Stomach smooth muscle (tissue), 2 donors: ENCODE data around the gene MYOT.
"Not testable (repeated sequence)": the region's sequence is repeated elsewhere in the genome, so short reads cannot be mapped to it uniquely, and the experiment has no call there.

Experiments
- H3K27ac ChIP-seq: one replicate; pipeline ENCODE4 v1.7.0; 2013; ENCODE audit warnings: mild to moderate bottlenecking, low read length, inconsistent platforms
- H3K27me3 ChIP-seq, 2 donors: one replicate each; pipeline ENCODE4 v1.7.0; 2013; ENCODE audit warnings: low read length in 2 of 2; ENCODE audit not compliant: insufficient read depth in 2 of 2, control insufficient read depth in 1 of 2
- H3K36me3 ChIP-seq, 2 donors: one replicate each; pipeline ENCODE4 v1.7.0; 2013; ENCODE audit warnings: low read length in 2 of 2; ENCODE audit not compliant: control insufficient read depth in 2 of 2, insufficient read depth in 2 of 2
- H3K4me1 ChIP-seq: one replicate; pipeline ENCODE4 v1.7.0; 2013; ENCODE audit warnings: low read length; ENCODE audit not compliant: control insufficient read depth, insufficient read depth
- H3K4me3 ChIP-seq, 2 donors: one replicate each; pipeline ENCODE4 v1.7.0; 2013; ENCODE audit warnings: low read length in 2 of 2
- H3K9ac ChIP-seq, 2 donors: one replicate each; pipeline ENCODE4 v1.7.0; 2013; ENCODE audit warnings: low read length in 2 of 2, mild to moderate bottlenecking in 1 of 2
- H3K9me3 ChIP-seq, 2 donors: one replicate each; pipeline ENCODE4 v1.7.0; 2013; ENCODE audit warnings: low read length in 2 of 2; ENCODE audit not compliant: control insufficient read depth in 2 of 2
- donor health status: healthy.
- donor health status: Pancreatic carcinoma.

MYOT gene

DNA sequence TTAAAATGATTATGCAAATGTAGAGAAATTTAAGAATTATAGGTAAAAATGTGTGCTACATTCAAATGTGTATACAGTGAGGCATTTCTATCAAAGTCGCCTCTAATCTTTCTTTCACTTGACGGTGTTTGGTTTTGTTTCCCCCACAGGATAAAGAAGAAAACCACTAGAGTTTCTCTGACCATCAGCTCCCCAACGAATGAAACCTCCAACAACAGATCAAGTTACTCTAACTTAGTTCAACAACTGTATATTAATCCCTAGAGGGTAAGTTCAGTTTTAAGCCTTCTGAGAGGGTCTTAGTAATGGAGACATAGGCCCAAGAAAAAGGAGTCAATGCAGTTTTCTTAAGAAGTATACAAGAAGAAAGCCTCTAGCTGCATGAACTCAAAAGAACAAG is 11.5 kb upstream of the MYOT start:
- Histone ChIP-seq H3K4me3 (no peak overlapping the region), H3K27ac (no peak overlapping the region), H3K9me3 (no peaks in the 10 kb centered on the region), H3K9ac (no peak overlapping the region), H3K27me3 (no peaks in the 10 kb centered on the region), H3K4me1 (no peaks in the 10 kb centered on the region), H3K36me3 (no peaks in the 10 kb centered on the region)

- Histone ChIP-seq H3K9ac (no peak overlapping the region), H3K27ac (no peak overlapping the region), H3K9me3 (no peaks in the 10 kb centered on the region), H3K4me1 (no peaks in the 10 kb centered on the region), H3K36me3 (no peaks in the 10 kb centered on the region), H3K4me3 (peak overlapping the region in 1 of 2 donors; percentile 0), H3K27me3 (no peaks in the 10 kb centered on the region)
These were observed 10.5 kb upstream of the MYOT start for GRCh38 chr5:137856916-137857862.

DNA sequence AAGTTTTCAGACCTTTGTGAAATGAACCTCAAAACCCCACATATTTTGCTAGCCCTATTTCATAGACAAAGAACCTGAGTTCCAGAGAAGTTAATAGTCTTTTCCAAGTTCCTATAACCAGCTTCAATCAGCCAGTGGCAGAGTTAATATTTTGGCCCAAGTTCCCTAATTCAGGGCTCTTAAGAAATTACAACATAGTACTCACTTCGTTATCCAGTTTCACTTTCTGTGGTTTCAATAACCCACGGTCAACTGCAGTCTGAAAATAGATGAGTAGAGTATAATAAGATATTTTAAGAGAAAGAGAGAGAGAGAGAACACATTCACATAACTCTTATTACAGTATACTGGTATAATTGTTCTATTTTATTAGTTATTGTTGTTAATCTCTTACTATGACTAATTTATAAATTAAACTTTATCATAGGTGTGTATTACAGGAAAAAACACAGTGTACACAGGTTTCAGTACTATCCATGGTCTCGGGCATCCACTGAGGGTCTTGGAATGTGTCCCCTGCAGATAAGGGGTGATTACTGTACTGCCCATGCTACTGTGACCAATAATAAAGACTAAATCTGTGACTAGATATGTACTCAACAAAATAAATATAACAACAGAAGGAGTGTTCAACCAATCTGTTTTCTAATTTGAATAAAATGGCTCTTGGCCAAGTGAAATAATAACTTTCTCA is 9.3 kb upstream of the MYOT start:
- Histone ChIP-seq H3K9ac (no peak overlapping the region), H3K4me3 (peak overlapping the region; percentile 0 to 15), H3K4me1 (no peaks in the 10 kb centered on the region), H3K27me3 (no peaks in the 10 kb centered on the region), H3K27ac (no peak overlapping the region), H3K36me3 (no peaks in the 10 kb centered on the region), H3K9me3 (no peaks in the 10 kb centered on the region)

DNA sequence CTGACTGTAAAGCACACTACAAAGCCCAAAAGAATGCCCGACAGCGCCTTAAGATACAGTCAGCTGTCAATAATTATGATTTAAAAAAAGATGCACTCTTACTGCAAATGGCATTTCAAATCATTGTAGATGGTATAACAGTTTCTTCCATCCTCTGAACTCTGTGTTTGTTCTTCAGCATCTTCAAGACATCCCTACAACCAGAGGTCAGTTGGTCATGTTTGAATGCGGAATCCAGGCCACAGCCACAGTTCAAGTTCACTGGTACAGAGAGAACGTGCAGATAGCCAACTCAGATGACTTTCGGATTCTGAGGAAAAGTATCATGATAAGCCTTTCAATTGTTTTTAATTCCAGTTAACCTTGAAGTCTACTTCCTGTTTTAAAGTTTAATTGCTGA is 8.7 kb upstream of the MYOT start:
- Histone ChIP-seq H3K27me3 (no peaks in the 10 kb centered on the region), H3K4me3 (no peak overlapping the region), H3K9ac (no peak overlapping the region), H3K4me1 (no peaks in the 10 kb centered on the region), H3K36me3 (no peaks in the 10 kb centered on the region), H3K27ac (no peak overlapping the region), H3K9me3 (no peaks in the 10 kb centered on the region)

GRCh38 chr5:137862251-137862650 is 5.4 kb upstream of the MYOT start:
- Histone ChIP-seq H3K4me3 (no peak overlapping the region), H3K27me3 (no peaks in the 10 kb centered on the region), H3K9me3 (no peaks in the 10 kb centered on the region), H3K27ac (no peak overlapping the region), H3K36me3 (no peaks in the 10 kb centered on the region), H3K4me1 (no peaks in the 10 kb centered on the region), H3K9ac (no peak overlapping the region)

- not testable (repeated sequence) for H3K27me3 ChIP-seq, H3K4me3 ChIP-seq, H3K4me1 ChIP-seq, H3K9ac ChIP-seq, H3K9me3 ChIP-seq, H3K36me3 ChIP-seq, H3K27ac ChIP-seq
These were observed 4.0 kb upstream of the MYOT start for GRCh38 chr5:137863653-137864052.

GRCh38 chr5:137866541-137867388 is 895 bp upstream of the MYOT start:
- no peak overlapping the region for H3K9ac ChIP-seq
- no peaks in the 10 kb centered on the region for H3K4me1 ChIP-seq
- H3K9me3 ChIP-seq, result no peaks in the 10 kb centered on the region
- no peak overlapping the region for H3K27ac ChIP-seq
- H3K27me3 ChIP-seq, result no peaks in the 10 kb centered on the region
- no peak overlapping the region for H3K4me3 ChIP-seq
- no peaks in the 10 kb centered on the region for H3K36me3 ChIP-seq

DNA sequence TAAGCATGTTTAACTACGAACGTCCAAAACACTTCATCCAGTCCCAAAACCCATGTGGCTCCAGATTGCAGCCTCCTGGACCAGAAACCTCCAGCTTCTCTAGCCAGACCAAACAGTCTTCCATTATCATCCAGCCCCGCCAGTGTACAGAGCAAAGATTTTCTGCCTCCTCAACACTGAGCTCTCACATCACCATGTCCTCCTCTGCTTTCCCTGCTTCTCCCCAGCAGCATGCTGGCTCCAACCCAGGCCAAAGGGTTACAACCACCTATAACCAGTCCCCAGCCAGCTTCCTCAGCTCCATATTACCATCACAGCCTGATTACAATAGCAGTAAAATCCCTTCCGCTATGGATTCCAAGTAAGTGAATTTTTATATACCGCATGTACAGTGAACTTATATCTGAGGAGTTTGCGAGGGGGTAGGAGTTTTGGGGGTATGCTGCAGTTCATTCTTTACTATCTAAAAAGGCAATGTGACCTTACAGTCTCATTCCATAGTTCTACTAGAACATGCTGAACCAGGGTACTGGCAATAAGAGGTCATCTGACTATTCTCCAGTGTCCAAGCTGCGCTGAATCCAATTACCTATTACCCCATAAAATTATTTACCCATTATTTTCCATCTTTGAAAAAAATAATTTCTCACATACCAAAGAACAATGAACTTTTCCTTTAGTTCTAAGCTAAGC is 3.1 kb downstream of the MYOT start:
- H3K4me3 ChIP-seq, result no peak overlapping the region
- H3K27me3 ChIP-seq, result no peaks in the 10 kb centered on the region
- no peak overlapping the region for H3K27ac ChIP-seq
- H3K9ac ChIP-seq, result no peak overlapping the region
- H3K36me3 ChIP-seq, result no peaks in the 10 kb centered on the region
- no peaks in the 10 kb centered on the region for H3K4me1 ChIP-seq
- H3K9me3 ChIP-seq, result no peaks in the 10 kb centered on the region

GRCh38 chr5:137871571-137871970 is 3.9 kb downstream of the MYOT start:
- H3K4me1 ChIP-seq, result no peaks in the 10 kb centered on the region
- no peaks in the 10 kb centered on the region for H3K9me3 ChIP-seq
- H3K9ac ChIP-seq, result no peak overlapping the region
- H3K27ac ChIP-seq, result no peak overlapping the region
- no peaks in the 10 kb centered on the region for H3K36me3 ChIP-seq
- H3K27me3 ChIP-seq, result no peaks in the 10 kb centered on the region
- H3K4me3 ChIP-seq, result no peak overlapping the region

DNA sequence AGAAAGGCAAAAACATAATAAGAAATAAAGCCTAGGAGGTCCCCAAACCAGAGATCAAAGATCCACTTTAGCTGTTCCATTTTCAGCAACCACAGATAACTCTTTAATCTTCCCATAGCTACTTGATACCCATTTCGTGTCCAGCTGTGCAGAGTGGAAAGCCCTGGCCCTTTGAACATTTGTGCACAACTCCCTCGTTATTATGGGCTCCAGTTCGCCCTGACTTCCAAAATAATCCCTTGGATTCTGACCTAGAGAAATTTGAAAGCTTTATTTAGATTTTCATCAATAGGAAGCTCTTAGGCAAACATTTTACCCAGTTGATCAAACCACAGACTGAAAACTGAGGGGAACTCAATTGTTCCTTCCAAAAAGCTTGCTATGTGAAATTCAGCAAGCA is 4.8 kb downstream of the MYOT start:
- Histone ChIP-seq H3K36me3 (no peaks in the 10 kb centered on the region), H3K27me3 (no peaks in the 10 kb centered on the region), H3K9me3 (no peaks in the 10 kb centered on the region), H3K4me1 (no peaks in the 10 kb centered on the region), H3K4me3 (no peak overlapping the region), H3K9ac (no peak overlapping the region), H3K27ac (no peak overlapping the region)
